K562 (cell line): ENCODE data around the gene GNG3. TPM values are rescaled to one million over a fixed set of nuclear protein-coding genes. Genes with fewer than 3 reads are reported as not detected.

Experiments
- BCOR ChIP-seq: fragments of 450-650 bp; IDR thresholded peaks from 2 replicates; pipeline ENCODE4 v1.6.1; 2016
- BMI1 ChIP-seq: fragments of 150-350 bp; IDR thresholded peaks from 2 replicates; pipeline ENCODE4 v1.6.1; 2014; ENCODE audit warnings: low read length
- BRD4 ChIP-seq: fragments of 200-600 bp; sonication (generic); IDR thresholded peaks from 2 replicates; pipeline ENCODE4 v1.6.1; 2017; ENCODE audit warnings: inconsistent platforms
- CAMTA2 ChIP-seq: fragments of 250-450 bp; sonication (Bioruptor Pico); conservative IDR thresholded peaks from 2 replicates; pipeline ENCODE4 v1.5.1; 2022
- CBX2 ChIP-seq: fragments of 200-600 bp; sonication (generic); IDR thresholded peaks from one replicate; pipeline ENCODE4 v1.6.1; 2012; ENCODE audit warnings: mild to moderate bottlenecking, low read length, inconsistent platforms; ENCODE audit not compliant: insufficient read depth, poor library complexity, severe bottlenecking
- ETV1 ChIP-seq: fragments of 450-650 bp; conservative IDR thresholded peaks from 2 replicates; pipeline ENCODE4 v1.6.1; 2016; ENCODE audit warnings: missing genetic modification characterization, control low read depth, low read depth, missing compliant biosample characterization
- GATA2 ChIP-seq: sonication (generic); formaldehyde crosslinking; IDR thresholded peaks from 2 replicates; pipeline ENCODE4 v1.4.0; 2020; ENCODE audit warnings: mild to moderate bottlenecking, missing genetic modification reagents
- HLTF ChIP-seq: fragments of 450-650 bp; IDR thresholded peaks from 2 replicates; pipeline ENCODE4 v1.6.1; 2016
- KHSRP ChIP-seq: fragments of 450-650 bp; IDR thresholded peaks from 2 replicates; pipeline ENCODE4 v1.6.1; 2017
- KLF16 ChIP-seq: IDR thresholded peaks from 2 replicates; pipeline ENCODE4 v1.6.1; 2016; ENCODE audit warnings: antibody characterized with exemption
- NUFIP1 ChIP-seq: fragments of 450-650 bp; IDR thresholded peaks from 2 replicates; pipeline ENCODE4 v1.6.1; 2018; ENCODE audit not compliant: partially characterized antibody
- PML ChIP-seq: IDR thresholded peaks from 2 replicates; pipeline ENCODE4 v1.6.1; 2012; ENCODE audit warnings: low read length, inconsistent platforms
- TARDBP ChIP-seq: fragments of 450-650 bp; IDR thresholded peaks from 2 replicates; pipeline ENCODE4 v1.6.1; 2016
- TEAD2 ChIP-seq: fragments of 450-650 bp; IDR thresholded peaks from 2 replicates; pipeline ENCODE4 v1.6.1; 2016; ENCODE audit warnings: missing genetic modification characterization, control low read depth, missing compliant biosample characterization
- TOE1 ChIP-seq, 2 experiments: fragments of 450-650 bp in 1 of 2; sonication (generic) in 1 of 2; formaldehyde crosslinking in 1 of 2; IDR thresholded peaks; 2 replicates each; pipeline versions ENCODE4 v1.7.1 to v1.8.0; 2016 to 2022; ENCODE audit warnings: borderline replicate concordance in 2 of 2, mild to moderate bottlenecking in 2 of 2, antibody characterized with exemption in 1 of 2, inconsistent platforms in 1 of 2, low read depth in 1 of 2, missing genetic modification reagents in 1 of 2, moderate library complexity in 1 of 2
- ZKSCAN8 ChIP-seq: fragments of 200-800 bp; sonication (Bioruptor generic); IDR thresholded peaks from 2 replicates; pipeline ENCODE4 v1.6.1; 2016; ENCODE audit warnings: missing genetic modification characterization, missing compliant biosample characterization
- ZNF134 ChIP-seq: fragments of 250-450 bp; sonication (Bioruptor Pico); conservative IDR thresholded peaks from 2 replicates; pipeline ENCODE4 v1.4.0; 2020
- ZNF224 ChIP-seq: sonication (generic); formaldehyde crosslinking; IDR thresholded peaks from 2 replicates; pipeline ENCODE4 v1.8.0; 2022; ENCODE audit warnings: mild to moderate bottlenecking, missing genetic modification reagents
- polyA plus RNA-seq, 8 experiments: library from polyadenylated mRNA; depleted of rRNA in 4 of 8; stranded (reverse) in 5 of 8; unstranded in 3 of 8; fragments of >200 nt; fragmentation: Nextera tagmentation in 2 of 8; fragmentation: Illumina TruSeq in 1 of 8; extraction: Ambion mirVana in 2 of 8; extraction: Trizol in 1 of 8; gene quantifications; 2 replicates each; pipeline versions ENCODE4 v1.2.1 to v1.2.3, GENCODE V29; 2011 to 2014; ENCODE audit warnings: inconsistent platforms in 1 of 8, missing spikeins in 1 of 8
- total RNA-seq, 7 experiments: library from RNA; depleted of rRNA in 6 of 7; stranded (reverse); fragments of >200 nt in 6 of 7; fragmentation: Illumina TruSeq in 2 of 7; extraction: Trizol in 2 of 7; gene quantifications; 2 replicates each; pipeline versions ENCODE4 v1.2.1 to v1.2.3, GENCODE V29; 2011 to 2021; ENCODE audit warnings: low replicate concordance in 1 of 7
- TF ChIP-seq, protein P1 (sequence below): IDR thresholded peaks from 2 replicates; pipeline ENCODE4 v1.6.1; 2012; ENCODE audit warnings: low read depth, low read length, improper control_type of control experiment, borderline replicate concordance
- TF ChIP-seq, protein P2 (sequence below): sonication (generic); formaldehyde crosslinking; IDR thresholded peaks from 2 replicates; pipeline ENCODE4 v1.8.0; 2022; ENCODE audit warnings: mild to moderate bottlenecking, missing genetic modification reagents
- TF ChIP-seq, protein P3 (sequence below): fragments of 250-450 bp; sonication (Bioruptor Pico); IDR thresholded peaks from 2 replicates; pipeline ENCODE4 v1.4.0; 2020
- TF ChIP-seq, protein P4 (sequence below): fragments of 250-450 bp; sonication (Bioruptor Pico); IDR thresholded peaks from 2 replicates; pipeline ENCODE4 v1.8.0; 2021; ENCODE audit warnings: moderate library complexity, mild to moderate bottlenecking, inconsistent platforms

The GNG3 gene
- total and polyA plus RNA-seq, 9 of the 15 experiments (the other 6 are each of a cell fraction or from before 2014, with no cell fraction given), result 0.07 TPM; not detected in 8

DNA sequence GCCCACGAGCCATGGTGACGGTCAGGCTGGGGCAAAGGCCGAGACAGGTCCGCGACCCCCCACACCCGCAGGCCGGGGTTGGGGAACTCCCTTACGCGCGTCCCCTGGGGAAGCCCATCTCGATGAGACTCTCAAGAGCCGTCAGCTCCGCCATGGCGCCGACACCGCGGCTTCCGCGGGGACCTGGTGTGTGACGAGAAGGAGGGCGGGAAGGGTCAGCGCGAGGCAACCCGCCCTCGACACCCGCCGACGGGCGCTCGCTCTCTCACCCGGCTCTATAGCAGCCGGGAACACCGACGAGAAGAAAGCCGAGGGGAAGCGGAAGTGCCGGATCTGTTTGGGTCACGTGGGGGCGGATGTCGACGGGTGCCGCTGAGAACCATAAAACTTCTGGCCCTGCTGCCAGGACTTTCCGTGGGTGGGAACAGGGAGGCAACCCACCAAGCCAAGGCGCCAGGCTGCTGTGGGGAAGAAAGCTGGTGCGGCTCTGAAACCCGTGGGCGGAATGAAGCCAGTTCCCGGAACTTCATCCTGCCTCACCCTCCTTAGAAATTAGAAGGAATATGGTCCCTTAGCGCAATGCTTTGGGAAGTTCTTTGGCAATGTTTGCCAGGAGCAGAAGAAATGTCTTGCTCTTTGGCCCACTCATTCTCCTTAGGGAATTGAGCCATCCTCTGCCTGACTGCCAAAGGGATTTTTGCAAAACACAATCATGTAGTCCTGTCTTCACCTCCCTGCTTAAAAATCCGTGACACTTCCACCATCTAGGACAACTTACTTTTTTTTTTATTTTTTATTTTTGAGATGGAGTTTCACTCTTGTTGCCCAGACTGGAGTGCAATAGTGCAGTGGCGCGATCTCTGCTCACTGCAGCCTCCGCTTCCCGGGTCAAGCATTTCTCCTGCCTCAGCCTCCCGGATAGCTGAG lies 28.4 kb upstream of the GNG3 start, which contains the start of gene UBXN1 (continued):
- TF ChIP-seq, protein P1, sequence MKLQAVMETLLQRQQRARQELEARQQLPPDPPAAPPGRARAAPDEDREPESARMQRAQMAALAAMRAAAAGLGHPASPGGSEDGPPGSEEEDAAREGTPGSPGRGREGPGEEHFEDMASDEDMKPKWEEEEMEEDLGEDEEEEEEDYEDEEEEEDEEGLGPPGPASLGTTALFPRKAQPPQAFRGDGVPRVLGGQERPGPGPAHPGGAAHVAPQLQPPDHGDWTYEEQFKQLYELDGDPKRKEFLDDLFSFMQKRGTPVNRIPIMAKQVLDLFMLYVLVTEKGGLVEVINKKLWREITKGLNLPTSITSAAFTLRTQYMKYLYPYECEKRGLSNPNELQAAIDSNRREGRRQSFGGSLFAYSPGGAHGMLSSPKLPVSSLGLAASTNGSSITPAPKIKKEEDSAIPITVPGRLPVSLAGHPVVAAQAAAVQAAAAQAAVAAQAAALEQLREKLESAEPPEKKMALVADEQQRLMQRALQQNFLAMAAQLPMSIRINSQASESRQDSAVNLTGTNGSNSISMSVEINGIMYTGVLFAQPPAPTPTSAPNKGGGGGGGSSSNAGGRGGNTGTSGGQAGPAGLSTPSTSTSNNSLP, result no peak
- TF ChIP-seq KHSRP, result no peak
- 0 out of 2 replicates have a peak, but pooled peaks have one; percentile 32 for TF ChIP-seq TARDBP
- TF ChIP-seq, protein P2, sequence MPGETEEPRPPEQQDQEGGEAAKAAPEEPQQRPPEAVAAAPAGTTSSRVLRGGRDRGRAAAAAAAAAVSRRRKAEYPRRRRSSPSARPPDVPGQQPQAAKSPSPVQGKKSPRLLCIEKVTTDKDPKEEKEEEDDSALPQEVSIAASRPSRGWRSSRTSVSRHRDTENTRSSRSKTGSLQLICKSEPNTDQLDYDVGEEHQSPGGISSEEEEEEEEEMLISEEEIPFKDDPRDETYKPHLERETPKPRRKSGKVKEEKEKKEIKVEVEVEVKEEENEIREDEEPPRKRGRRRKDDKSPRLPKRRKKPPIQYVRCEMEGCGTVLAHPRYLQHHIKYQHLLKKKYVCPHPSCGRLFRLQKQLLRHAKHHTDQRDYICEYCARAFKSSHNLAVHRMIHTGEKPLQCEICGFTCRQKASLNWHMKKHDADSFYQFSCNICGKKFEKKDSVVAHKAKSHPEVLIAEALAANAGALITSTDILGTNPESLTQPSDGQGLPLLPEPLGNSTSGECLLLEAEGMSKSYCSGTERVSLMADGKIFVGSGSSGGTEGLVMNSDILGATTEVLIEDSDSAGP, result no peak
- TF ChIP-seq PML, result peak; percentile 54; the same call in 1 of the 2 replicates
- peak; percentile 92 for TF ChIP-seq ETV1 (tag)
- TF ChIP-seq KLF16, result peak; percentile 87
- TF ChIP-seq BRD4, result no peak
- no peak for TF ChIP-seq ZNF134 (CRISPR knock-in tag)
- no peak for TF ChIP-seq ZNF224
- TF ChIP-seq, protein P3, sequence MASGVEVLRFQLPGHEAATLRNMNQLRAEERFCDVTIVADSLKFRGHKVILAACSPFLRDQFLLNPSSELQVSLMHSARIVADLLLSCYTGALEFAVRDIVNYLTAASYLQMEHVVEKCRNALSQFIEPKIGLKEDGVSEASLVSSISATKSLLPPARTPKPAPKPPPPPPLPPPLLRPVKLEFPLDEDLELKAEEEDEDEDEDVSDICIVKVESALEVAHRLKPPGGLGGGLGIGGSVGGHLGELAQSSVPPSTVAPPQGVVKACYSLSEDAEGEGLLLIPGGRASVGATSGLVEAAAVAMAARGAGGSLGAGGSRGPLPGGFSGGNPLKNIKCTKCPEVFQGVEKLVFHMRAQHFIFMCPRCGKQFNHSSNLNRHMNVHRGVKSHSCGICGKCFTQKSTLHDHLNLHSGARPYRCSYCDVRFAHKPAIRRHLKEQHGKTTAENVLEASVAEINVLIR, result no peak
- TF ChIP-seq, protein P4, sequence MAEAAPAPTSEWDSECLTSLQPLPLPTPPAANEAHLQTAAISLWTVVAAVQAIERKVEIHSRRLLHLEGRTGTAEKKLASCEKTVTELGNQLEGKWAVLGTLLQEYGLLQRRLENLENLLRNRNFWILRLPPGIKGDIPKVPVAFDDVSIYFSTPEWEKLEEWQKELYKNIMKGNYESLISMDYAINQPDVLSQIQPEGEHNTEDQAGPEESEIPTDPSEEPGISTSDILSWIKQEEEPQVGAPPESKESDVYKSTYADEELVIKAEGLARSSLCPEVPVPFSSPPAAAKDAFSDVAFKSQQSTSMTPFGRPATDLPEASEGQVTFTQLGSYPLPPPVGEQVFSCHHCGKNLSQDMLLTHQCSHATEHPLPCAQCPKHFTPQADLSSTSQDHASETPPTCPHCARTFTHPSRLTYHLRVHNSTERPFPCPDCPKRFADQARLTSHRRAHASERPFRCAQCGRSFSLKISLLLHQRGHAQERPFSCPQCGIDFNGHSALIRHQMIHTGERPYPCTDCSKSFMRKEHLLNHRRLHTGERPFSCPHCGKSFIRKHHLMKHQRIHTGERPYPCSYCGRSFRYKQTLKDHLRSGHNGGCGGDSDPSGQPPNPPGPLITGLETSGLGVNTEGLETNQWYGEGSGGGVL (CRISPR knock-in tag), result no peak
- no peak for TF ChIP-seq HLTF
- TF ChIP-seq CAMTA2, result no peak
- no peak for TF ChIP-seq NUFIP1
- no peak for TF ChIP-seq TEAD2 (tag)
- TF ChIP-seq TOE1 (IDR thresholded peaks at IDR 0.05; ENCODE audit: borderline replicate concordance), result peak; percentile 97
- no peak for TF ChIP-seq TOE1 (CRISPR knock-in tag; IDR thresholded peaks at IDR 0.05; ENCODE audit: borderline replicate concordance, low read depth)
- TF ChIP-seq BCOR, result 0 out of 2 replicates have a peak, but pooled peaks have one; percentile 15
- no peak for TF ChIP-seq CBX2
- TF ChIP-seq ZKSCAN8, result no peak
- no peak for TF ChIP-seq GATA2 (CRISPR knock-in tag)
- TF ChIP-seq BMI1, result no peak
